IMR-90 (cell line): ENCODE measurements around the gene LSM14B. TPM values are rescaled to one million over a fixed set of nuclear protein-coding genes. Genes with fewer than 3 reads are reported as not detected.

ENCODE experiments used
- ATAC-seq: fragments of 200-7000 bp; cut with Tn5 transposase; 2 replicates; pipeline ENCODE4 v1.9.1; 2020; ENCODE audit warnings: low read depth, mild to moderate bottlenecking, moderate library complexity
- BruUV-seq: library from RNA; stranded (reverse); fragments of 400-500 nt; replicated peaks from 2 replicates; lab custom pipeline; 2021; lab: Mats Ljungman, UMichigan
- CTCF ChIA-PET: fragments of 300-600 bp; formaldehyde crosslinking; extraction: SDS; loops from one replicate; lab custom pipeline; 2021; ENCODE audit warnings: antibody characterized with exemption; lab: Yijun Ruan, JAX
- POLR2A ChIA-PET: fragments of 300-600 bp; sonication (Branson Sonifier 250); formaldehyde crosslinking; loops from one replicate; lab custom pipeline; 2022; ENCODE audit warnings: antibody characterized with exemption; ENCODE audit not compliant: unreplicated experiment; lab: Charles Lee
- DNase-seq: peaks from one replicate; pipeline ENCODE4 v3.0.0; 2013
- H2AFZ ChIP-seq: replicated peaks from 2 replicates; pipeline ENCODE3; 2013; ENCODE audit warnings: low read length, mild to moderate bottlenecking; ENCODE audit not compliant: poor library complexity
- H2AK5ac ChIP-seq: 2 replicates; pipeline ENCODE4 v1.6.1; 2013; ENCODE audit warnings: low read depth, low read length, inconsistent platforms
- H2AK9ac ChIP-seq: replicated peaks from 2 replicates; pipeline ENCODE3; 2013; ENCODE audit warnings: mild to moderate bottlenecking, low read depth, low read length, moderate library complexity; ENCODE audit not compliant: poor library complexity
- H2BK120ac ChIP-seq: 2 replicates; pipeline ENCODE4 v1.6.1; 2013; ENCODE audit warnings: low read depth, low read length, inconsistent platforms
- H2BK15ac ChIP-seq: 3 replicates; pipeline ENCODE4 v1.6.1; 2013; ENCODE audit warnings: low read depth, low read length, inconsistent platforms
- H2BK20ac ChIP-seq: 2 replicates; pipeline ENCODE4 v1.6.1; 2013; ENCODE audit warnings: low read depth, mild to moderate bottlenecking, inconsistent platforms, low read length, moderate library complexity
- H2BK5ac ChIP-seq: 2 replicates; pipeline ENCODE4 v1.6.1; 2013; ENCODE audit warnings: mild to moderate bottlenecking, low read depth, low read length, inconsistent platforms; ENCODE audit not compliant: poor library complexity, severe bottlenecking
- H3K14ac ChIP-seq: replicated peaks from 2 replicates; pipeline ENCODE4 v1.6.1; 2013; ENCODE audit warnings: low read depth, low read length, inconsistent platforms
- H3K18ac ChIP-seq: 2 replicates; pipeline ENCODE4 v1.6.1; 2013; ENCODE audit warnings: low read depth, low read length, control low read depth
- H3K23ac ChIP-seq: 2 replicates; pipeline ENCODE4 v1.6.1; 2013; ENCODE audit warnings: low read depth, low read length, inconsistent platforms
- H3K27ac ChIP-seq: 2 replicates; pipeline ENCODE4 v1.5.1; 2013; ENCODE audit warnings: mild to moderate bottlenecking, control low read depth, low read length; ENCODE audit not compliant: insufficient read depth
- H3K27me3 ChIP-seq: 2 replicates; pipeline ENCODE4 v1.6.1; 2013; ENCODE audit warnings: low read length; ENCODE audit not compliant: control insufficient read depth, insufficient read depth
- H3K36me3 ChIP-seq: 2 replicates; pipeline ENCODE4 v1.6.1; 2013; ENCODE audit warnings: low read length, mixed read lengths; ENCODE audit not compliant: control insufficient read depth, insufficient read depth
- H3K4ac ChIP-seq: 2 replicates; pipeline ENCODE4 v1.6.1; 2013; ENCODE audit warnings: low read depth, low read length, inconsistent platforms
- H3K4me1 ChIP-seq: 2 replicates; pipeline ENCODE4 v1.6.1; 2013; ENCODE audit warnings: low read length, mixed read lengths; ENCODE audit not compliant: control insufficient read depth, insufficient read depth
- H3K4me2 ChIP-seq: 2 replicates; pipeline ENCODE4 v1.6.1; 2013; ENCODE audit warnings: low read depth, mild to moderate bottlenecking, control low read depth, low read length, moderate library complexity
- H3K4me3 ChIP-seq: 2 replicates; pipeline ENCODE4 v1.5.1; 2013; ENCODE audit warnings: low read depth, mild to moderate bottlenecking, control low read depth, low read length, moderate library complexity; ENCODE audit not compliant: insufficient read depth
- H3K56ac ChIP-seq: 2 replicates; pipeline ENCODE4 v1.6.1; 2013; ENCODE audit warnings: low read length, inconsistent platforms; ENCODE audit not compliant: insufficient read depth; ENCODE audit errors: extremely low read depth
- H3K79me1 ChIP-seq, 2 experiments: 2 replicates each; pipeline ENCODE4 v1.6.1; 2013; ENCODE audit warnings: low read length in 2 of 2, inconsistent platforms in 1 of 2, low read depth in 1 of 2
- H3K9ac ChIP-seq: 2 replicates; pipeline ENCODE4 v1.6.1; 2013; ENCODE audit warnings: low read depth, low read length, control low read depth
- H3K9me1 ChIP-seq: 2 replicates; pipeline ENCODE4 v1.6.1; 2013; ENCODE audit warnings: low read length, inconsistent platforms; ENCODE audit not compliant: insufficient read depth
- H3K9me3 ChIP-seq: 2 replicates; pipeline ENCODE4 v1.6.1; 2013; ENCODE audit warnings: low read length; ENCODE audit not compliant: control insufficient read depth, insufficient read depth
- H4K20me1 ChIP-seq: 2 replicates; pipeline ENCODE4 v1.6.1; 2013; ENCODE audit warnings: low read length, inconsistent platforms; ENCODE audit not compliant: insufficient read depth
- H4K5ac ChIP-seq: 2 replicates; pipeline ENCODE4 v1.6.1; 2013; ENCODE audit warnings: mild to moderate bottlenecking, low read depth, low read length, control low read depth
- H4K8ac ChIP-seq, 2 experiments: 2 replicates each; pipeline ENCODE4 v1.6.1; 2013; ENCODE audit warnings: low read depth in 2 of 2, low read length in 2 of 2, control low read depth in 1 of 2, inconsistent platforms in 1 of 2
- H4K91ac ChIP-seq: 2 replicates; pipeline ENCODE4 v1.6.1; 2013; ENCODE audit warnings: low read depth, low read length, inconsistent platforms; ENCODE audit not compliant: insufficient read depth
- CHD1 ChIP-seq: IDR thresholded peaks from 2 replicates; pipeline ENCODE4 v1.6.1; 2012; ENCODE audit warnings: low read depth, low read length, improper control_type of control experiment
- CTCF ChIP-seq: conservative IDR thresholded peaks from 2 replicates; pipeline ENCODE4 v1.5.1; 2012; ENCODE audit warnings: mild to moderate bottlenecking, low read depth, low read length, improper control_type of control experiment
- WGBS, 2 experiments: methylation state at CpG; one replicate each; pipeline versions ENCODE4 v1.1.5 to v1.1.7; 2013; ENCODE audit warnings: missing lambda C conversion rate in 2 of 2; ENCODE audit not compliant: insufficient read length in 1 of 2; ENCODE audit errors: extremely low coverage in 2 of 2; 5-methylcytosine and 5-hydroxymethylcytosine counted together
- dilution Hi-C: fragments of 300-500 bp; cut with HindIII; formaldehyde crosslinking; loops from one replicate; pipeline ENCODE4 v1.14.3; 2018; ENCODE audit warnings: low sequenced_read_pairs; ENCODE audit not compliant: unreplicated experiment
- in situ Hi-C: fragments of 300-500 bp; cut with MboI; formaldehyde crosslinking; loops from 3 replicates; pipeline ENCODE4 v1.14.3; 2019; ENCODE audit warnings: low sequenced_read_pairs, inconsistent platforms, mixed read lengths
- intact Hi-C: fragments of 100-400 bp; cut with micrococcal nuclease; formaldehyde crosslinking; loops from 2 replicates; pipeline ENCODE4 v1.10.0; 2022
- polyA plus RNA-seq, 3 experiments: library from polyadenylated mRNA; depleted of rRNA; stranded (reverse); fragments of >200 nt; gene quantifications; 2 replicates each; pipeline ENCODE4 v1.2.3, GENCODE V29; 2012; ENCODE audit warnings: low replicate concordance in 1 of 3
- total RNA-seq: library from RNA; depleted of rRNA; stranded (reverse); fragments of >200 nt; gene quantifications from 2 replicates; pipeline ENCODE4 v1.2.3, GENCODE V29; 2012

LSM14B gene
- total and polyA plus RNA-seq, 2 of the 4 experiments (the other 2 are of a cell fraction): 23.7 to 41.1 TPM

- no TSS peak for BruUV-seq
- Histone ChIP-seq H3K4ac (peak overlapping the region; percentile 58; the same call in 1 of the 2 replicates), H3K18ac (peak overlapping the region; percentile 54; the same call in 1 of the 2 replicates), H3K36me3 (no peaks in the 10 kb centered on the region), H3K56ac (no peak overlapping the region), H3K4me2 (no peak overlapping the region), H2BK120ac (no peak overlapping the region; the same call in 1 of the 2 replicates), H3K4me3 (no peak overlapping the region), H4K91ac (no peak overlapping the region), H3K9me3 (no peaks in the 10 kb centered on the region), H2AFZ (no peak overlapping the region), H3K9me1 (peaks cover 11% of the 10 kb centered on the region), H2BK5ac (no peak overlapping the region), H4K20me1 (peaks cover 4% of the 10 kb centered on the region; the same call in 1 of the 2 replicates), H3K4me1 (peaks cover 7% of the 10 kb centered on the region), H4K5ac (no peak overlapping the region), H3K27me3 (peaks cover 7% of the 10 kb centered on the region; the same call in 1 of the 2 replicates), H2AK9ac (peak overlapping the region; percentile 23), H3K23ac (no peak overlapping the region), H3K27ac (no peak overlapping the region), H3K9ac (no peak overlapping the region), H3K79me1 (no peaks in the 10 kb centered on the region; a peak in 1 of 4 replicates), H4K8ac (no peak overlapping the region), H2AK5ac (peak overlapping the region; percentile 88; the same call in 1 of the 2 replicates), H3K14ac (no peak overlapping the region), H2BK15ac (no peak overlapping the region), H2BK20ac (0 out of 2 replicates have a peak overlapping the region, but pooled peaks have one; percentile 18)
- in situ Hi-C loops: no loop called here
- intact Hi-C loops: no loop called here
- no peak for ATAC-seq
- TF ChIP-seq CTCF: 0 out of 2 replicates have a peak, but pooled peaks have one; percentile 3
- TF ChIP-seq CHD1: no peak
- no CpG with 5 or more reads among the region's 3 CpGs for WGBS, 2 experiments
- ChIA-PET POLR2A (no interaction called here), CTCF (interaction anchor here (1.1 kb wide), 1 partner anchor 37 kb away, joined by 3 read pairs; no protein-coding TSS in a partner anchor)
- DNase-seq: no peak
- dilution Hi-C loops: no loop called here
Observed at GRCh38 chr20:62089393-62089792, 32.9 kb upstream of the LSM14B start.
